Right lobe of liver (tissue), 6 donors: ENCODE measurements around the gene GSTO1. TPM values are rescaled to one million over a fixed set of nuclear protein-coding genes. Genes with fewer than 3 reads are reported as not detected.
"Not testable (repeated sequence)": the region's sequence is repeated elsewhere in the genome, so short reads cannot be mapped to it uniquely, and the experiment has no call there.

Source experiments
- ATAC-seq, 4 donors: fragments of 200-7000 bp; cut with Tn5 transposase; one replicate each; pipeline ENCODE4 v1.9.1; 2020; ENCODE audit warnings: mild to moderate bottlenecking in 4 of 4, moderate library complexity in 4 of 4
- DNase-seq, 3 donors: peaks; one replicate each; pipeline ENCODE4 v3.0.0-alpha.2; 2020
- H3K27ac ChIP-seq, 3 donors: fragments of 200-600 bp; one replicate each; pipeline ENCODE4 v1.8.0; 2022
- H3K27me3 ChIP-seq, 2 donors: fragments of 200-600 bp; one replicate each; pipeline ENCODE4 v1.8.0; 2022
- H3K36me3 ChIP-seq, 4 donors: fragments of 200-600 bp; sonication (generic) in 1 of 4; one replicate each; pipeline versions ENCODE4 v1.5.1 to v1.8.0; 2017 to 2022; ENCODE audit warnings: control low read depth in 1 of 4
- H3K4me1 ChIP-seq, 4 donors: fragments of 200-600 bp; sonication (generic) in 1 of 4; one replicate each; pipeline versions ENCODE4 v1.5.1 to v1.8.0; 2017 to 2022; ENCODE audit warnings: control low read depth in 1 of 4
- H3K4me3 ChIP-seq, 3 donors: fragments of 200-600 bp; one replicate each; pipeline ENCODE4 v1.8.0; 2022
- H3K9me3 ChIP-seq, 4 donors: fragments of 200-600 bp; sonication (generic) in 1 of 4; one replicate each; pipeline versions ENCODE4 v1.5.1 to v1.8.0; 2017 to 2022; ENCODE audit warnings: control low read depth in 1 of 4
- CTCF ChIP-seq, 4 donors: fragments of 200-600 bp in 3 of 4; fragments of 450-650 bp in 1 of 4; IDR thresholded peaks; one replicate each; pipeline versions ENCODE4 v1.5.1 to v1.8.0; 2016 to 2022; ENCODE audit warnings: antibody characterized with exemption in 4 of 4, mild to moderate bottlenecking in 2 of 4
- POLR2A ChIP-seq: fragments of 450-650 bp; IDR thresholded peaks from one replicate; pipeline ENCODE4 v1.6.1; 2017; ENCODE audit warnings: antibody characterized with exemption, mild to moderate bottlenecking
- WGBS: methylation state at CpG from one replicate; pipeline ENCODE4 v1.1.6; 2018; ENCODE audit warnings: low coverage, low lambda C conversion rate; ENCODE audit not compliant: insufficient coverage; ENCODE audit errors: missing lambda C conversion rate; 5-methylcytosine and 5-hydroxymethylcytosine counted together
- intact Hi-C, 2 donors: fragments of 100-400 bp; cut with DNase I; formaldehyde crosslinking; loops; one replicate each; pipeline versions ENCODE4 v1.11.2 to v1.14.1; 2022
- total RNA-seq, 6 experiments: library from RNA; depleted of rRNA in 2 of 6; stranded (reverse); fragments of >200 nt in 2 of 6; fragmentation: NEBNext Ultra II Directional in 3 of 6; extraction: Animal tissue kit (Norgen Biotek cat#: 25700) in 3 of 6; gene quantifications; one replicate each; pipeline versions ENCODE4 v1.1.0 to v1.2.4, GENCODE V29; 2016 to 2023
- donor health status: DM: no; HTN: yes; CAD: no.
- donor health status: DM: no; HTN: no; CAD: no.
- donor health status: DM: no; HTN: no; CAD: no.
- donor health status: DM: no; HTN: yes; CAD: no.
- donor health status: DM: no; HTN: yes; CAD: no.

The GSTO1 gene
- total RNA-seq, 6 experiments from 2014 or later, result 205 to 273 (median 240) TPM

GRCh38 chr10:104235801-104236200 lies 18.9 kb upstream of the GSTO1 start:
- Histone ChIP-seq H3K27me3 (no peaks in the 10 kb centered on the region), H3K9me3 (no peaks in the 10 kb centered on the region), H3K27ac (no peak overlapping the region), H3K36me3 (no peaks in the 10 kb centered on the region), H3K4me3 (no peak overlapping the region), H3K4me1 (peaks cover 0 to 5% (median 0%) of the 10 kb centered on the region in 4 donors)
- intact Hi-C loops, result no loop called here
- no peak for TF ChIP-seq POLR2A
- no peak for TF ChIP-seq CTCF (IDR thresholded peaks at IDR 0.05)
- no peak for DNase-seq
- no peak for ATAC-seq
- 73% methylated on average over 3 of the region's 3 CpGs for WGBS

- Histone ChIP-seq H3K9me3 (no peaks in the 10 kb centered on the region), H3K27ac (no peak overlapping the region), H3K27me3 (no peaks in the 10 kb centered on the region), H3K4me1 (no peaks in the 10 kb centered on the region), H3K36me3 (no peaks in the 10 kb centered on the region), H3K4me3 (no peak overlapping the region)
- DNase-seq (no peak), ATAC-seq (no peak)
- WGBS, result 61% methylated on average over 2 of the region's 2 CpGs
- TF ChIP-seq POLR2A, result no peak
- no peak for TF ChIP-seq CTCF (IDR thresholded peaks at IDR 0.05)
- intact Hi-C loops, result no loop called here
Measured at GRCh38 chr10:104240078-104240477, 14.6 kb upstream of the GSTO1 start.

- Histone ChIP-seq H3K36me3 (no peaks in the 10 kb centered on the region), H3K9me3 (no peaks in the 10 kb centered on the region), H3K4me3 (no peak overlapping the region), H3K27me3 (no peaks in the 10 kb centered on the region), H3K27ac (no peak overlapping the region), H3K4me1 (no peaks in the 10 kb centered on the region)
- TF ChIP-seq CTCF (IDR thresholded peaks at IDR 0.05), result no peak
- TF ChIP-seq POLR2A, result no peak
- ATAC-seq (no peak), DNase-seq (no peak)
- intact Hi-C loops, result no loop called here
Measured at GRCh38 chr10:104242545-104242944, 12.1 kb upstream of the GSTO1 start.

GRCh38 chr10:104243009-104243408 lies 11.7 kb upstream of the GSTO1 start:
- H3K4me1 ChIP-seq, ATAC-seq, H3K27me3 ChIP-seq, H3K27ac ChIP-seq, DNase-seq, H3K36me3 ChIP-seq, H3K4me3 ChIP-seq, intact Hi-C loops, H3K9me3 ChIP-seq: not testable (repeated sequence)
- 88% methylated on average over 2 of the region's 3 CpGs for WGBS

GRCh38 chr10:104243512-104243911 lies 11.2 kb upstream of the GSTO1 start:
- intact Hi-C loops, result no loop called here
- Histone ChIP-seq H3K4me1 (no peaks in the 10 kb centered on the region), H3K27me3 (no peaks in the 10 kb centered on the region), H3K4me3 (no peak overlapping the region), H3K9me3 (no peaks in the 10 kb centered on the region), H3K36me3 (no peaks in the 10 kb centered on the region), H3K27ac (no peak overlapping the region)
- no peak for TF ChIP-seq CTCF (IDR thresholded peaks at IDR 0.05)
- no peak for TF ChIP-seq POLR2A
- DNase-seq, result no peak
- 48% methylated on average over 4 of the region's 5 CpGs for WGBS
- ATAC-seq, result no peak
